SK-N-SH (cell line): Measurements from ENCODE around the gene USP36. TPM values are rescaled to one million over a fixed set of nuclear protein-coding genes. Genes with fewer than 3 reads are reported as not detected.

Experiments used
- CTCF ChIA-PET: fragments of 300-600, 350-600 bp; formaldehyde crosslinking; extraction: SDS; loops from one replicate; lab custom pipeline; 2021; lab: Yijun Ruan, JAX
- POLR2A ChIA-PET: fragments of 350-600 bp; sonication (Branson Sonifier 250); formaldehyde crosslinking; extraction: SDS; loops from one replicate; lab custom pipeline; 2020; ENCODE audit warnings: antibody characterized with exemption, inconsistent platforms; lab: Yijun Ruan, JAX
- DNase-seq: peaks from one replicate; pipeline ENCODE4 v3.0.0; 2012
- H2AFZ ChIP-seq: fragments of 200-600 bp; sonication (generic); 2 replicates; pipeline ENCODE4 v1.8.1; 2016; ENCODE audit warnings: antibody characterized with exemption, mild to moderate bottlenecking, low read depth
- H3F3A ChIP-seq: fragments of 200-600 bp; sonication (generic); replicated peaks from 2 replicates; pipeline ENCODE3; 2016; ENCODE audit warnings: antibody characterized with exemption, mild to moderate bottlenecking; ENCODE audit not compliant: insufficient read depth
- H3K27ac ChIP-seq, 2 experiments: fragments of 200-500 bp in 1 of 2; fragments of 200-600 bp in 1 of 2; sonication (Bioruptor generic) in 1 of 2; sonication (generic), shearing (Covaris generic) in 1 of 2; 2 replicates each; pipeline versions ENCODE4 v1.5.1 to v1.6.1; 2014 to 2016; ENCODE audit warnings: low read depth in 2 of 2, inconsistent platforms in 1 of 2, low read length in 1 of 2, mild to moderate bottlenecking in 1 of 2, mixed read lengths in 1 of 2
- H3K27me3 ChIP-seq: fragments of 200-600 bp; sonication (generic), shearing (Covaris generic); 2 replicates; pipeline ENCODE4 v1.6.1; 2016; ENCODE audit warnings: mixed run types; ENCODE audit not compliant: insufficient read depth
- H3K36me3 ChIP-seq, 2 experiments: fragments of 200-500 bp in 1 of 2; fragments of 200-600 bp in 1 of 2; sonication (Bioruptor generic) in 1 of 2; sonication (generic) in 1 of 2; replicated peaks in 1 of 2; 2 replicates each; pipeline versions ENCODE3 to v1.5.1; 2014 to 2016; ENCODE audit warnings: low read length in 1 of 2, mild to moderate bottlenecking in 1 of 2; ENCODE audit not compliant: insufficient read depth in 2 of 2, control insufficient read depth in 1 of 2
- H3K4me1 ChIP-seq, 2 experiments: fragments of 200-500 bp in 1 of 2; fragments of 200-600 bp in 1 of 2; sonication (Bioruptor generic) in 1 of 2; sonication (generic), shearing (Covaris generic) in 1 of 2; 2 replicates each; pipeline versions ENCODE4 v1.5.1 to v1.6.1; 2014 to 2016; ENCODE audit warnings: low read depth in 1 of 2, low read length in 1 of 2, mixed run types in 1 of 2; ENCODE audit not compliant: insufficient read depth in 2 of 2, control insufficient read depth in 1 of 2
- H3K4me2 ChIP-seq: fragments of 200-600 bp; sonication (generic), shearing (Covaris generic); 2 replicates; pipeline ENCODE4 v1.6.1; 2017; ENCODE audit warnings: mixed run types
- H3K4me3 ChIP-seq, 2 experiments: fragments of 200-500 bp in 1 of 2; fragments of 200-600 bp in 1 of 2; sonication (Bioruptor generic) in 1 of 2; sonication (generic), shearing (Covaris generic) in 1 of 2; 2 replicates each; pipeline versions ENCODE4 v1.5.1 to v1.8.1; 2014 to 2016; ENCODE audit warnings: low read depth in 2 of 2, inconsistent platforms in 1 of 2, low read length in 1 of 2, mild to moderate bottlenecking in 1 of 2, mixed read lengths in 1 of 2, moderate library complexity in 1 of 2
- H3K79me2 ChIP-seq: fragments of 200-600 bp; sonication (generic); 2 replicates; pipeline ENCODE4 v1.8.1; 2017; ENCODE audit warnings: mild to moderate bottlenecking; ENCODE audit not compliant: insufficient read depth
- H3K9ac ChIP-seq: fragments of 200-600 bp; sonication (generic); 2 replicates; pipeline ENCODE4 v1.6.1; 2017; ENCODE audit warnings: mixed run types
- H3K9me2 ChIP-seq: fragments of 200-600 bp; sonication (generic); 2 replicates; pipeline ENCODE4 v1.6.1; 2017; ENCODE audit warnings: mixed run types
- H3K9me3 ChIP-seq: fragments of 200-600 bp; sonication (generic); 2 replicates; pipeline ENCODE4 v1.6.1; 2017; ENCODE audit warnings: mixed run types, mild to moderate bottlenecking, moderate library complexity
- H4K20me1 ChIP-seq: fragments of 200-600 bp; sonication (generic); 2 replicates; pipeline ENCODE4 v1.6.1; 2017; ENCODE audit warnings: mild to moderate bottlenecking, mixed run types; ENCODE audit not compliant: insufficient read depth
- EP300 ChIP-seq, 2 experiments: IDR thresholded peaks; 2 replicates each; pipeline versions ENCODE4 v1.4.0 to v1.6.1; 2012; ENCODE audit warnings: borderline replicate concordance in 1 of 2, low read depth in 1 of 2, low read length in 1 of 2
- EZH2phosphoT487 ChIP-seq: fragments of 200-600 bp; sonication (generic); IDR thresholded peaks from 2 replicates; pipeline ENCODE4 v1.6.1; 2017; ENCODE audit warnings: low read depth, mixed run types, mild to moderate bottlenecking, antibody characterized with exemption, moderate library complexity, borderline replicate concordance
- FOXJ3 ChIP-seq: sonication (generic); formaldehyde crosslinking; IDR thresholded peaks from 2 replicates; pipeline ENCODE4 v1.5.1; 2020; ENCODE audit warnings: mild to moderate bottlenecking, missing genetic modification reagents
- GABPA ChIP-seq: IDR thresholded peaks from 2 replicates; pipeline ENCODE4 v1.4.0; 2012; ENCODE audit warnings: low read depth, mild to moderate bottlenecking
- NFIC ChIP-seq: IDR thresholded peaks from 2 replicates; pipeline ENCODE4 v1.4.0; 2012; ENCODE audit warnings: borderline replicate concordance
- RCOR1 ChIP-seq: fragments of 150-350 bp; IDR thresholded peaks from 2 replicates; pipeline ENCODE4 v1.6.1; 2017; ENCODE audit warnings: antibody characterized with exemption, low read length
- TCF12 ChIP-seq: IDR thresholded peaks from 2 replicates; pipeline ENCODE4 v1.4.0; 2012
- TEAD4 ChIP-seq: IDR thresholded peaks from 2 replicates; pipeline ENCODE4 v1.4.0; 2012; ENCODE audit warnings: mild to moderate bottlenecking, borderline replicate concordance; ENCODE audit not compliant: insufficient read depth
- USF2 ChIP-seq: fragments of 150-350 bp; IDR thresholded peaks from 2 replicates; pipeline ENCODE4 v1.6.1; 2017; ENCODE audit warnings: antibody characterized with exemption, low read length, low read depth, borderline replicate concordance
- YY1 ChIP-seq: IDR thresholded peaks from 2 replicates; pipeline ENCODE4 v1.4.0; 2012; ENCODE audit warnings: low read depth, mild to moderate bottlenecking
- ZBTB33 ChIP-seq: IDR thresholded peaks from 2 replicates; pipeline ENCODE4 v1.4.0; 2012; ENCODE audit warnings: low read depth, borderline replicate concordance
- WGBS: methylation state at CpG from one replicate; pipeline ENCODE4 v1.1.6; 2017; ENCODE audit warnings: low lambda C conversion rate; 5-methylcytosine and 5-hydroxymethylcytosine counted together
- polyA plus RNA-seq, 3 experiments: library from polyadenylated mRNA; depleted of rRNA; stranded (reverse); fragments of >200 nt; gene quantifications; 2 replicates each; pipeline ENCODE4 v1.2.3, GENCODE V29; 2012
- TF ChIP-seq, protein P1 (sequence below): fragments of 200-600 bp; sonication (generic); IDR thresholded peaks from 2 replicates; pipeline ENCODE4 v1.6.1; 2017; ENCODE audit warnings: antibody characterized with exemption, mild to moderate bottlenecking, moderate library complexity
- TF ChIP-seq, protein P2 (sequence below): IDR thresholded peaks from 2 replicates; pipeline ENCODE4; 2012

USP36 gene
- polyA plus RNA-seq, 1 of the 3 experiments (the other 2 are of a cell fraction), result 34.6 TPM

GRCh38 chr17:78849026-78849425, 8.4 kb upstream of the USP36 start:
- Histone ChIP-seq H3K9me3 (no peaks in the 10 kb centered on the region), H4K20me1 (no peaks in the 10 kb centered on the region), H3F3A (peaks cover 39% of the 10 kb centered on the region), H3K36me3 (peaks cover 14 to 18% of the 10 kb centered on the region in 2 experiments), H3K9me2 (no peaks in the 10 kb centered on the region), H3K4me1 (no peaks in the 10 kb centered on the region), H3K4me3 (no peak overlapping the region), H3K79me2 (no peaks in the 10 kb centered on the region), H3K27ac (no peak overlapping the region), H3K4me2 (no peak overlapping the region), H3K9ac (no peak overlapping the region), H3K27me3 (no peaks in the 10 kb centered on the region), H2AFZ (no peak overlapping the region)
- POLR2A ChIA-PET, result no interaction called here
- no peak for TF ChIP-seq GABPA
- DNase-seq, result no peak
- CTCF ChIA-PET, result interaction anchor here (2.6 kb wide), 1 partner anchor 17 kb away, joined by 13 read pairs; no protein-coding TSS in a partner anchor
- 96% methylated on average over 5 of the region's 5 CpGs for WGBS

DNA sequence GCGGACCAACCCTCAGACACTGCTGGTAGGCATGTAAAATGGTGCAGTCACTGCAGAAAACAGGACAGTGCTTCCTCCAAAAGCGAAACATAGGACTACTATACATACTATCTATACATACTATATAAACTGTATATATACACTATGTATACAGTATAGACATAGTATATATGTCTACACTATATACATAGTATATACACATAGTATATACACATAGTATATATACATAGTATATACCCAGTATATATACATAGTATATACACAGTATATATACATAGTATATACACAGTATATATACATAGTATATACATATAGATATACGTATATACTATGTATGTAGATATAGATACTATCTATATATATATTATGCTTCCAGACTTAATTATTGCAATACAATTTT, 6.4 kb upstream of the USP36 start:
- peaks cover 20% of the 10 kb centered on the region for H3F3A ChIP-seq
- no peaks in the 10 kb centered on the region for H3K9me3 ChIP-seq
- WGBS, result 98% methylated on average over 3 of the region's 3 CpGs
- TF ChIP-seq RCOR1, result no peak
- TF ChIP-seq ZBTB33, result no peak
- TF ChIP-seq EP300 (IDR thresholded peaks at IDR 0.05; ENCODE audit: borderline replicate concordance in 1 of 2, low read depth in 1 of 2, low read length in 1 of 2), result no peak
- no peak for TF ChIP-seq NFIC
- TF ChIP-seq EZH2phosphoT487, result no peak
- TF ChIP-seq YY1, result no peak
- TF ChIP-seq, protein P1, sequence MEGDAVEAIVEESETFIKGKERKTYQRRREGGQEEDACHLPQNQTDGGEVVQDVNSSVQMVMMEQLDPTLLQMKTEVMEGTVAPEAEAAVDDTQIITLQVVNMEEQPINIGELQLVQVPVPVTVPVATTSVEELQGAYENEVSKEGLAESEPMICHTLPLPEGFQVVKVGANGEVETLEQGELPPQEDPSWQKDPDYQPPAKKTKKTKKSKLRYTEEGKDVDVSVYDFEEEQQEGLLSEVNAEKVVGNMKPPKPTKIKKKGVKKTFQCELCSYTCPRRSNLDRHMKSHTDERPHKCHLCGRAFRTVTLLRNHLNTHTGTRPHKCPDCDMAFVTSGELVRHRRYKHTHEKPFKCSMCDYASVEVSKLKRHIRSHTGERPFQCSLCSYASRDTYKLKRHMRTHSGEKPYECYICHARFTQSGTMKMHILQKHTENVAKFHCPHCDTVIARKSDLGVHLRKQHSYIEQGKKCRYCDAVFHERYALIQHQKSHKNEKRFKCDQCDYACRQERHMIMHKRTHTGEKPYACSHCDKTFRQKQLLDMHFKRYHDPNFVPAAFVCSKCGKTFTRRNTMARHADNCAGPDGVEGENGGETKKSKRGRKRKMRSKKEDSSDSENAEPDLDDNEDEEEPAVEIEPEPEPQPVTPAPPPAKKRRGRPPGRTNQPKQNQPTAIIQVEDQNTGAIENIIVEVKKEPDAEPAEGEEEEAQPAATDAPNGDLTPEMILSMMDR, result no peak
- no peak for TF ChIP-seq GABPA
- no peak for TF ChIP-seq TCF12
- no peak for TF ChIP-seq FOXJ3 (CRISPR knock-in tag)
- TF ChIP-seq, protein P2, sequence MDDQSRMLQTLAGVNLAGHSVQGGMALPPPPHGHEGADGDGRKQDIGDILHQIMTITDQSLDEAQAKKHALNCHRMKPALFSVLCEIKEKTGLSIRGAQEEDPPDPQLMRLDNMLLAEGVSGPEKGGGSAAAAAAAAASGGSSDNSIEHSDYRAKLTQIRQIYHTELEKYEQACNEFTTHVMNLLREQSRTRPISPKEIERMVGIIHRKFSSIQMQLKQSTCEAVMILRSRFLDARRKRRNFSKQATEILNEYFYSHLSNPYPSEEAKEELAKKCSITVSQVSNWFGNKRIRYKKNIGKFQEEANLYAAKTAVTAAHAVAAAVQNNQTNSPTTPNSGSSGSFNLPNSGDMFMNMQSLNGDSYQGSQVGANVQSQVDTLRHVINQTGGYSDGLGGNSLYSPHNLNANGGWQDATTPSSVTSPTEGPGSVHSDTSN, result no peak
- TF ChIP-seq TEAD4, result no peak
- no peak for TF ChIP-seq USF2
- H3K4me3 ChIP-seq, result no peak overlapping the region
- ChIA-PET CTCF (interaction anchor here (0.7 to 2.6 kb wide), 3 partner anchors 19 to 124 kb away, joined by 3 to 13 read pairs (median 3); no protein-coding TSS in a partner anchor), POLR2A (no interaction called here)
- H4K20me1 ChIP-seq, result no peaks in the 10 kb centered on the region
- H3K4me1 ChIP-seq, result no peaks in the 10 kb centered on the region; a peak in 1 of 4 replicates
- no peak for DNase-seq
- H3K79me2 ChIP-seq, result no peaks in the 10 kb centered on the region
- no peaks in the 10 kb centered on the region for H3K36me3 ChIP-seq
- H2AFZ ChIP-seq, result no peak overlapping the region
- H3K4me2 ChIP-seq, result no peak overlapping the region
- H3K9me2 ChIP-seq, result no peaks in the 10 kb centered on the region
- H3K9ac ChIP-seq, result no peak overlapping the region
- H3K27ac ChIP-seq, result no peak overlapping the region
- no peaks in the 10 kb centered on the region for H3K27me3 ChIP-seq
